Activated T-cell treated with anti-CD3 and anti-CD28 coated beads, Interleukin-2, amount 50 U/mL, for 24 hours (primary cell): ENCODE results near the gene AGPAT3.

ENCODE experiments used
- DNase-seq: peaks from one replicate; pipeline ENCODE4 v3.0.0-alpha.2; 2020
- H3K27ac Mint-ChIP-seq: 2 replicates; pipeline ENCODE4 v1.8.0; 2020; ENCODE audit warnings: mild to moderate bottlenecking, mixed read lengths
- H3K27me3 Mint-ChIP-seq: 2 replicates; pipeline ENCODE4 v1.8.0; 2020; ENCODE audit warnings: mixed read lengths
- H3K36me3 Mint-ChIP-seq: 2 replicates; pipeline ENCODE4 v1.8.0; 2020; ENCODE audit warnings: low read depth, mixed read lengths
- H3K4me1 Mint-ChIP-seq: 2 replicates; pipeline ENCODE4 v1.8.0; 2020; ENCODE audit warnings: low read depth, mixed read lengths
- H3K4me3 Mint-ChIP-seq: 2 replicates; pipeline ENCODE4 v1.8.0; 2020; ENCODE audit warnings: mild to moderate bottlenecking, moderate library complexity, mixed read lengths
- H3K9me3 Mint-ChIP-seq: 2 replicates; pipeline ENCODE4 v1.8.0; 2020; ENCODE audit warnings: mixed read lengths

The AGPAT3 gene

GRCh38 chr21:44000360-44000759 lies 135.3 kb downstream of the AGPAT3 start:
- no peak for DNase-seq
- Mint-ChIP-seq H3K4me3 (no peak overlapping the region), H3K9me3 (no peaks in the 10 kb centered on the region), H3K36me3 (no peaks in the 10 kb centered on the region), H3K27me3 (no peaks in the 10 kb centered on the region), H3K27ac (no peak overlapping the region), H3K4me1 (no peaks in the 10 kb centered on the region)

- no peak for DNase-seq
- Mint-ChIP-seq H3K27me3 (no peaks in the 10 kb centered on the region), H3K9me3 (no peaks in the 10 kb centered on the region), H3K4me3 (no peak overlapping the region), H3K27ac (no peak overlapping the region), H3K36me3 (no peaks in the 10 kb centered on the region), H3K4me1 (no peaks in the 10 kb centered on the region)
Measured at GRCh38 chr21:44002511-44002910, 137.5 kb downstream of the AGPAT3 start.

- H3K4me3 Mint-ChIP-seq, result no peak overlapping the region
- DNase-seq, result no peak
- no peaks in the 10 kb centered on the region for H3K9me3 Mint-ChIP-seq
- H3K36me3 Mint-ChIP-seq, result no peaks in the 10 kb centered on the region
- no peak overlapping the region for H3K27ac Mint-ChIP-seq
- no peaks in the 10 kb centered on the region for H3K4me1 Mint-ChIP-seq
- no peaks in the 10 kb centered on the region for H3K27me3 Mint-ChIP-seq
Measured at GRCh38 chr21:44003307-44003966, 138.4 kb downstream of the AGPAT3 start.

GRCh38 chr21:44005071-44005470 lies 140.0 kb downstream of the AGPAT3 start:
- Mint-ChIP-seq H3K4me1 (no peaks in the 10 kb centered on the region), H3K27ac (no peak overlapping the region), H3K4me3 (no peak overlapping the region), H3K36me3 (no peaks in the 10 kb centered on the region), H3K9me3 (no peaks in the 10 kb centered on the region), H3K27me3 (no peaks in the 10 kb centered on the region)
- no peak for DNase-seq

GRCh38 chr21:44005593-44005992 lies 140.6 kb downstream of the AGPAT3 start:
- Mint-ChIP-seq H3K27ac (no peak overlapping the region), H3K36me3 (no peaks in the 10 kb centered on the region), H3K27me3 (no peaks in the 10 kb centered on the region), H3K9me3 (no peaks in the 10 kb centered on the region), H3K4me1 (peaks cover 2% of the 10 kb centered on the region), H3K4me3 (no peak overlapping the region)
- DNase-seq, result no peak

GRCh38 chr21:44006017-44006619 lies 141.1 kb downstream of the AGPAT3 start:
- Mint-ChIP-seq H3K4me3 (no peak overlapping the region), H3K27me3 (no peaks in the 10 kb centered on the region), H3K4me1 (peaks cover 6% of the 10 kb centered on the region), H3K27ac (no peak overlapping the region), H3K9me3 (no peaks in the 10 kb centered on the region), H3K36me3 (peaks cover 1% of the 10 kb centered on the region)
- DNase-seq, result no peak

GRCh38 chr21:44006656-44007055 lies 141.6 kb downstream of the AGPAT3 start:
- Mint-ChIP-seq H3K4me3 (no peak overlapping the region), H3K27ac (no peak overlapping the region), H3K27me3 (no peaks in the 10 kb centered on the region), H3K4me1 (peaks cover 9% of the 10 kb centered on the region), H3K9me3 (no peaks in the 10 kb centered on the region), H3K36me3 (peaks cover 4% of the 10 kb centered on the region)
- DNase-seq, result no peak

GRCh38 chr21:44010429-44010828 lies 145.4 kb downstream of the AGPAT3 start:
- no peak for DNase-seq
- Mint-ChIP-seq H3K36me3 (peaks cover 26% of the 10 kb centered on the region), H3K4me3 (peak overlapping the region; percentile 84), H3K27ac (peak overlapping the region; percentile 19), H3K4me1 (peaks cover 31% of the 10 kb centered on the region), H3K9me3 (no peaks in the 10 kb centered on the region), H3K27me3 (no peaks in the 10 kb centered on the region)

GRCh38 chr21:44011123-44011522 lies 146.1 kb downstream of the AGPAT3 start:
- Mint-ChIP-seq H3K36me3 (peaks cover 30% of the 10 kb centered on the region), H3K4me3 (peak overlapping the region; percentile 84), H3K27me3 (no peaks in the 10 kb centered on the region), H3K9me3 (no peaks in the 10 kb centered on the region), H3K4me1 (peaks cover 38% of the 10 kb centered on the region), H3K27ac (peak overlapping the region; percentile 94)
- DNase-seq, result no peak

- DNase-seq, result peak; percentile 89
- peaks cover 33% of the 10 kb centered on the region for H3K36me3 Mint-ChIP-seq
- peak within 1 kb of the TSS; percentile 96 for H3K27ac Mint-ChIP-seq
- peaks cover 43% of the 10 kb centered on the region for H3K4me1 Mint-ChIP-seq
- H3K4me3 Mint-ChIP-seq, result peak within 1 kb of the TSS; percentile 94
- no peaks in the 10 kb centered on the region for H3K27me3 Mint-ChIP-seq
- no peaks in the 10 kb centered on the region for H3K9me3 Mint-ChIP-seq
Measured at GRCh38 chr21:44011579-44012473, 146.8 kb downstream of the AGPAT3 start, which contains the start of gene TRAPPC10. TRAPPC10 (plus strand) TSS chr21:44012309; CDS start chr21:44012494, 185 bp downstream.

- Mint-ChIP-seq H3K36me3 (peaks cover 39% of the 10 kb centered on the region), H3K27ac (peak overlapping the region; percentile 96), H3K4me3 (peak overlapping the region; percentile 94), H3K4me1 (peaks cover 51% of the 10 kb centered on the region), H3K27me3 (no peaks in the 10 kb centered on the region), H3K9me3 (no peaks in the 10 kb centered on the region)
- peak; percentile 91 for DNase-seq
Measured at GRCh38 chr21:44012474-44013379, 147.7 kb downstream of the AGPAT3 start.

GRCh38 chr21:44013380-44014088 lies 148.5 kb downstream of the AGPAT3 start:
- H3K9me3 Mint-ChIP-seq, result no peaks in the 10 kb centered on the region
- H3K4me1 Mint-ChIP-seq, result peaks cover 59% of the 10 kb centered on the region
- H3K27me3 Mint-ChIP-seq, result no peaks in the 10 kb centered on the region
- peak; percentile 45 for DNase-seq
- peaks cover 43% of the 10 kb centered on the region for H3K36me3 Mint-ChIP-seq
- peak overlapping the region; percentile 94 for H3K4me3 Mint-ChIP-seq
- peak overlapping the region; percentile 96 for H3K27ac Mint-ChIP-seq

- Mint-ChIP-seq H3K36me3 (peaks cover 54% of the 10 kb centered on the region), H3K9me3 (no peaks in the 10 kb centered on the region), H3K27me3 (no peaks in the 10 kb centered on the region), H3K4me3 (no peak overlapping the region), H3K27ac (peak overlapping the region; percentile 84), H3K4me1 (peaks cover 86% of the 10 kb centered on the region)
- DNase-seq, result no peak
Measured at GRCh38 chr21:44017601-44018000, 152.6 kb downstream of the AGPAT3 start.
